GM23338 (cell line): Measurements from ENCODE around the gene PELI3. TPM values are rescaled to one million over a fixed set of nuclear protein-coding genes. Genes with fewer than 3 reads are reported as not detected.

ENCODE experiments used
- ATAC-seq: fragments of 200-7000 bp; cut with Tn5 transposase; 3 replicates; pipeline ENCODE4 v1.9.1; 2020
- DNase-seq: peaks from one replicate; pipeline ENCODE4 v3.0.0-alpha.2; 2015; ENCODE audit warnings: low spot score
- H2AFZ ChIP-seq: fragments of 200-600 bp; sonication (generic); 2 replicates; pipeline ENCODE4 v1.8.0; 2016; ENCODE audit warnings: antibody characterized with exemption, mild to moderate bottlenecking, moderate library complexity
- H3F3A ChIP-seq: fragments of 200-600 bp; sonication (generic); replicated peaks from 2 replicates; pipeline ENCODE4 v1.8.0; 2017; ENCODE audit warnings: antibody characterized with exemption, mixed run types, low read depth
- H3K27ac ChIP-seq: fragments of 200-600 bp; sonication (generic); 2 replicates; pipeline ENCODE4 v1.6.1; 2016; ENCODE audit warnings: low read depth
- H3K27me3 ChIP-seq: fragments of 200-600 bp; sonication (generic); 2 replicates; pipeline ENCODE4 v1.8.0; 2016; ENCODE audit warnings: mild to moderate bottlenecking, mixed run types, moderate library complexity; ENCODE audit not compliant: insufficient read depth
- H3K36me3 ChIP-seq: fragments of 200-600 bp; sonication (generic); 2 replicates; pipeline ENCODE4 v1.8.0; 2016; ENCODE audit warnings: mild to moderate bottlenecking; ENCODE audit not compliant: insufficient read depth
- H3K4me1 ChIP-seq: fragments of 200-600 bp; sonication (generic); 2 replicates; pipeline ENCODE4 v1.8.0; 2016; ENCODE audit warnings: mild to moderate bottlenecking, moderate library complexity; ENCODE audit not compliant: insufficient read depth
- H3K4me2 ChIP-seq: fragments of 200-600 bp; sonication (generic); 2 replicates; pipeline ENCODE4 v1.7.1; 2017; ENCODE audit warnings: mixed run types
- H3K4me3 ChIP-seq: fragments of 200-600 bp; sonication (generic); 2 replicates; pipeline ENCODE4 v1.6.1; 2016; ENCODE audit warnings: mixed run types
- H3K79me2 ChIP-seq: fragments of 200-600 bp; sonication (generic); replicated peaks from 2 replicates; pipeline ENCODE4 v1.8.0; 2017; ENCODE audit warnings: mild to moderate bottlenecking; ENCODE audit not compliant: insufficient read depth
- H3K9me2 ChIP-seq: fragments of 200-600 bp; sonication (generic); 2 replicates; pipeline ENCODE4 v1.8.0; 2017; ENCODE audit not compliant: insufficient read depth
- H4K20me1 ChIP-seq: fragments of 200-600 bp; sonication (generic); replicated peaks from 2 replicates; pipeline ENCODE4 v1.8.0; 2017; ENCODE audit warnings: mild to moderate bottlenecking; ENCODE audit not compliant: insufficient read depth
- H3K27ac Mint-ChIP-seq: 2 replicates; pipeline ENCODE4 v1.8.0; 2020; ENCODE audit warnings: inconsistent platforms, mild to moderate bottlenecking, moderate library complexity, mixed read lengths
- H3K27me3 Mint-ChIP-seq: 3 replicates; pipeline ENCODE4 v1.8.0; 2022; ENCODE audit warnings: low read depth, mild to moderate bottlenecking, moderate library complexity, mixed read lengths, inconsistent platforms; ENCODE audit not compliant: insufficient read depth, poor library complexity
- H3K36me3 Mint-ChIP-seq: 3 replicates; pipeline ENCODE4 v1.8.0; 2021; ENCODE audit warnings: low read depth, mild to moderate bottlenecking, inconsistent platforms, moderate library complexity, mixed read lengths
- H3K4me1 Mint-ChIP-seq: 3 replicates; pipeline ENCODE4 v1.8.0; 2020; ENCODE audit warnings: mild to moderate bottlenecking, inconsistent platforms, mixed read lengths
- H3K4me3 Mint-ChIP-seq: 3 replicates; pipeline ENCODE4 v1.8.0; 2021; ENCODE audit warnings: moderate library complexity, mild to moderate bottlenecking, inconsistent platforms, mixed read lengths
- H3K9me3 Mint-ChIP-seq: 3 replicates; pipeline ENCODE4 v1.8.0; 2020; ENCODE audit warnings: moderate library complexity, mild to moderate bottlenecking, inconsistent platforms, mixed read lengths
- CREB1 ChIP-seq: fragments of 250-450 bp; sonication (Bioruptor Pico); IDR thresholded peaks from 2 replicates; pipeline ENCODE4 v1.5.0; 2020; ENCODE audit warnings: low read depth, mild to moderate bottlenecking, moderate library complexity
- EZH2 ChIP-seq: fragments of 200-600 bp; sonication (generic); IDR thresholded peaks from one replicate; pipeline ENCODE4 v1.8.0; 2017; ENCODE audit warnings: antibody characterized with exemption, mild to moderate bottlenecking, low read depth; ENCODE audit not compliant: unreplicated experiment
- EZH2phosphoT487 ChIP-seq: fragments of 200-600 bp; sonication (generic); IDR thresholded peaks from one replicate; pipeline ENCODE4 v1.8.1; 2018; ENCODE audit warnings: antibody characterized with exemption; ENCODE audit not compliant: unreplicated experiment
- JUNB ChIP-seq: IDR thresholded peaks from one replicate; pipeline ENCODE4 v1.6.1; 2016; ENCODE audit warnings: antibody characterized with exemption; ENCODE audit not compliant: unreplicated experiment
- NANOG ChIP-seq: IDR thresholded peaks from 2 replicates; pipeline ENCODE4 v1.6.1; 2016; ENCODE audit warnings: antibody characterized with exemption, borderline replicate concordance
- POLR2AphosphoS5 ChIP-seq: IDR thresholded peaks from 2 replicates; pipeline ENCODE4 v1.6.1; 2016; ENCODE audit warnings: antibody characterized with exemption, low read depth
- STAT1 ChIP-seq: IDR thresholded peaks from one replicate; pipeline ENCODE4 v1.6.1; 2016; ENCODE audit warnings: antibody characterized with exemption; ENCODE audit not compliant: unreplicated experiment
- ZNF114 ChIP-seq: fragments of 250-450 bp; sonication (Bioruptor Pico); IDR thresholded peaks from 2 replicates; pipeline ENCODE4 v1.5.0; 2020; ENCODE audit warnings: mild to moderate bottlenecking, moderate library complexity
- ZNF331 ChIP-seq: fragments of 250-450 bp; sonication (Bioruptor Pico); IDR thresholded peaks from 2 replicates; pipeline ENCODE4 v1.5.0; 2020; ENCODE audit warnings: low read depth, mild to moderate bottlenecking, moderate library complexity
- polyA plus RNA-seq: library from polyadenylated mRNA; unstranded; fragments of >200 nt; fragmentation: Nextera tagmentation; extraction: Ambion mirVana; gene quantifications from 2 replicates; pipeline ENCODE4 v1.2.1, GENCODE V29; 2016
- total RNA-seq: library from RNA; depleted of rRNA; stranded (reverse); fragments of >200 nt; shearing (Covaris generic); gene quantifications from 2 replicates; pipeline ENCODE4 v1.2.3, GENCODE V29; 2014
- TF ChIP-seq, protein P1 (sequence below): IDR thresholded peaks from 2 replicates; pipeline ENCODE4 v1.6.1; 2016; ENCODE audit warnings: antibody characterized with exemption
- TF ChIP-seq, protein P2 (sequence below): IDR thresholded peaks from one replicate; pipeline ENCODE4 v1.6.1; 2018; ENCODE audit warnings: antibody characterized with exemption; ENCODE audit not compliant: unreplicated experiment
- TF ChIP-seq, protein P3 (sequence below), 2 experiments: fragments of 200-600 bp in 1 of 2; sonication (generic) in 1 of 2; conservative IDR thresholded peaks; 2 replicates each; pipeline versions ENCODE4 v1.5.1 to v1.6.1; 2016 to 2017; ENCODE audit warnings: antibody characterized with exemption in 2 of 2, low read depth in 2 of 2, mild to moderate bottlenecking in 2 of 2, moderate library complexity in 1 of 2

Gene PELI3
- total and polyA plus RNA-seq, 2 experiments from 2014 or later, result 2.8 to 9.1 TPM

DNA sequence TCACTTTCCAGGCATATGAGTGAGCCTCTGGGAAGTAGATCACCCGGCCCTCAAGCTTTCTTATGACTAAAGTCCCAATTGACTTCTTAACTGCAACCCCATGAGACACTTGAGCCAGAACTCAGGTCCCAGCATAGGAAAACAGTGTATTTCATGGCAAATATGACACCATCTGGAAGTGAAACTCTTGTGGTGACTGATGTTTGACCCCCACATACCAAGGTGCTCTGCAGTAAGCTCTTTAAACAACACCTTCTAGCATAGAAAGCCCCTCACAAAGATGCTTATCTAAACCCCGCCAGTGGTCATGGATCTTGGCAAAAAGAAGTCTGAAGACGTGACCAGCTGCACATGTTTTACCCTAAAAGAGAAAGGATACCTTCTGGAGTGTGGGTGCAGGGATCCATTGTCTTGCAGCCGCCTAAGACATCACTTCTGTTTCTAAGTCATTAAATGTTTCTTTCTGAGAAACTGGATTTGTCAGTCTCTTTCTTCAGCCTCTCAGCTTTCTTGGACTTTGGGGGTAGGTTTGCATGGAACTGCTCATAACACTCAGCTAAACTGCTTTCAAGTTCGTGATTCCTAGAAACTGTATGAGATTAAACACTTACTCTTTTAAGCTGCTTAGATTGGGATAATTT, 7.4 kb upstream of the PELI3 start (continued):
- TF ChIP-seq, protein P1, sequence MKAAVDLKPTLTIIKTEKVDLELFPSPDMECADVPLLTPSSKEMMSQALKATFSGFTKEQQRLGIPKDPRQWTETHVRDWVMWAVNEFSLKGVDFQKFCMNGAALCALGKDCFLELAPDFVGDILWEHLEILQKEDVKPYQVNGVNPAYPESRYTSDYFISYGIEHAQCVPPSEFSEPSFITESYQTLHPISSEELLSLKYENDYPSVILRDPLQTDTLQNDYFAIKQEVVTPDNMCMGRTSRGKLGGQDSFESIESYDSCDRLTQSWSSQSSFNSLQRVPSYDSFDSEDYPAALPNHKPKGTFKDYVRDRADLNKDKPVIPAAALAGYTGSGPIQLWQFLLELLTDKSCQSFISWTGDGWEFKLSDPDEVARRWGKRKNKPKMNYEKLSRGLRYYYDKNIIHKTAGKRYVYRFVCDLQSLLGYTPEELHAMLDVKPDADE, result no peak
- TF ChIP-seq EZH2phosphoT487, result no peak
- TF ChIP-seq, protein P2, sequence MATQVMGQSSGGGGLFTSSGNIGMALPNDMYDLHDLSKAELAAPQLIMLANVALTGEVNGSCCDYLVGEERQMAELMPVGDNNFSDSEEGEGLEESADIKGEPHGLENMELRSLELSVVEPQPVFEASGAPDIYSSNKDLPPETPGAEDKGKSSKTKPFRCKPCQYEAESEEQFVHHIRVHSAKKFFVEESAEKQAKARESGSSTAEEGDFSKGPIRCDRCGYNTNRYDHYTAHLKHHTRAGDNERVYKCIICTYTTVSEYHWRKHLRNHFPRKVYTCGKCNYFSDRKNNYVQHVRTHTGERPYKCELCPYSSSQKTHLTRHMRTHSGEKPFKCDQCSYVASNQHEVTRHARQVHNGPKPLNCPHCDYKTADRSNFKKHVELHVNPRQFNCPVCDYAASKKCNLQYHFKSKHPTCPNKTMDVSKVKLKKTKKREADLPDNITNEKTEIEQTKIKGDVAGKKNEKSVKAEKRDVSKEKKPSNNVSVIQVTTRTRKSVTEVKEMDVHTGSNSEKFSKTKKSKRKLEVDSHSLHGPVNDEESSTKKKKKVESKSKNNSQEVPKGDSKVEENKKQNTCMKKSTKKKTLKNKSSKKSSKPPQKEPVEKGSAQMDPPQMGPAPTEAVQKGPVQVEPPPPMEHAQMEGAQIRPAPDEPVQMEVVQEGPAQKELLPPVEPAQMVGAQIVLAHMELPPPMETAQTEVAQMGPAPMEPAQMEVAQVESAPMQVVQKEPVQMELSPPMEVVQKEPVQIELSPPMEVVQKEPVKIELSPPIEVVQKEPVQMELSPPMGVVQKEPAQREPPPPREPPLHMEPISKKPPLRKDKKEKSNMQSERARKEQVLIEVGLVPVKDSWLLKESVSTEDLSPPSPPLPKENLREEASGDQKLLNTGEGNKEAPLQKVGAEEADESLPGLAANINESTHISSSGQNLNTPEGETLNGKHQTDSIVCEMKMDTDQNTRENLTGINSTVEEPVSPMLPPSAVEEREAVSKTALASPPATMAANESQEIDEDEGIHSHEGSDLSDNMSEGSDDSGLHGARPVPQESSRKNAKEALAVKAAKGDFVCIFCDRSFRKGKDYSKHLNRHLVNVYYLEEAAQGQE, result no peak
- no peak for TF ChIP-seq EZH2
- no peak for TF ChIP-seq NANOG
- TF ChIP-seq, protein P3, sequence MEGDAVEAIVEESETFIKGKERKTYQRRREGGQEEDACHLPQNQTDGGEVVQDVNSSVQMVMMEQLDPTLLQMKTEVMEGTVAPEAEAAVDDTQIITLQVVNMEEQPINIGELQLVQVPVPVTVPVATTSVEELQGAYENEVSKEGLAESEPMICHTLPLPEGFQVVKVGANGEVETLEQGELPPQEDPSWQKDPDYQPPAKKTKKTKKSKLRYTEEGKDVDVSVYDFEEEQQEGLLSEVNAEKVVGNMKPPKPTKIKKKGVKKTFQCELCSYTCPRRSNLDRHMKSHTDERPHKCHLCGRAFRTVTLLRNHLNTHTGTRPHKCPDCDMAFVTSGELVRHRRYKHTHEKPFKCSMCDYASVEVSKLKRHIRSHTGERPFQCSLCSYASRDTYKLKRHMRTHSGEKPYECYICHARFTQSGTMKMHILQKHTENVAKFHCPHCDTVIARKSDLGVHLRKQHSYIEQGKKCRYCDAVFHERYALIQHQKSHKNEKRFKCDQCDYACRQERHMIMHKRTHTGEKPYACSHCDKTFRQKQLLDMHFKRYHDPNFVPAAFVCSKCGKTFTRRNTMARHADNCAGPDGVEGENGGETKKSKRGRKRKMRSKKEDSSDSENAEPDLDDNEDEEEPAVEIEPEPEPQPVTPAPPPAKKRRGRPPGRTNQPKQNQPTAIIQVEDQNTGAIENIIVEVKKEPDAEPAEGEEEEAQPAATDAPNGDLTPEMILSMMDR (conservative IDR thresholded peaks at IDR 0.05; ENCODE audit: low read depth in 2 of 2), result no peak
- no peak for TF ChIP-seq ZNF114
- no peak for TF ChIP-seq POLR2AphosphoS5
- no peak for TF ChIP-seq STAT1
- no peak for TF ChIP-seq JUNB

DNA sequence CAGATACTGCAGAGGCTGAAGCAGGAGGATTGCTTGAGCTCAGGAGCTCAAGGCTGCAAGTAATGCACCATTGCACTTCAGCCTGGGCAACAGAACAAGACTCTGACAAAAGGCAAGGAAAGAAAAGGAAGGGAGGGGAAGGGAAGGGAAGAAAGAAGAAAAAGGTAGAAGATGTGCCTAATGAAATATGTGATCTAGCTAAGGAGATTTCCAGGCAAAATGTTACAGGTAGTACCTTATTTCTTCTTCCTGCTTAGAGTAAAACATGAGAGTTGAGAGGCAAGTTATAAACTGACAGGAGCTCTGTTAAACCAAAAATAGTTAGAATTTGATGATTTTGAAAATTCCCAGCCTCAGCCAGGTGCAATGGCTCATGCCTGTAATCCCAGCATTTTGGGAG, 4.7 kb upstream of the PELI3 start:
- Mint-ChIP-seq H3K4me3 (no peak overlapping the region), H3K4me1 (peaks cover 12% of the 10 kb centered on the region), H3K27me3 (peaks cover 10% of the 10 kb centered on the region), H3K27ac (no peak overlapping the region), H3K36me3 (peaks cover 25% of the 10 kb centered on the region), H3K9me3 (peaks cover 34% of the 10 kb centered on the region)
- DNase-seq, result no peak
- peaks cover 14% of the 10 kb centered on the region for H3K4me1 ChIP-seq
- ATAC-seq, result no peak
- H3K9me2 ChIP-seq, result no peaks in the 10 kb centered on the region
- no peak overlapping the region for H3K4me2 ChIP-seq
- no peaks in the 10 kb centered on the region for H3K36me3 ChIP-seq
- H3K27ac ChIP-seq, result no peak overlapping the region
- H4K20me1 ChIP-seq, result no peaks in the 10 kb centered on the region
- H3F3A ChIP-seq, result peaks cover 8% of the 10 kb centered on the region; the same call in 1 of the 2 replicates
- no peaks in the 10 kb centered on the region for H3K27me3 ChIP-seq
- H3K4me3 ChIP-seq, result no peak overlapping the region
- no peak overlapping the region for H2AFZ ChIP-seq
- no peaks in the 10 kb centered on the region for H3K79me2 ChIP-seq
- TF ChIP-seq, protein P1, result no peak
- TF ChIP-seq, protein P3 (conservative IDR thresholded peaks at IDR 0.05; ENCODE audit: low read depth in 2 of 2), result no peak
- no peak for TF ChIP-seq NANOG
- no peak for TF ChIP-seq ZNF331
- TF ChIP-seq EZH2, result no peak
- TF ChIP-seq STAT1, result no peak
- no peak for TF ChIP-seq CREB1 (CRISPR knock-in tag)
